GM19351 (cell line): ENCODE results near the gene TRIM23.

Experiments
- ATAC-seq: cut with Tn5 transposase; IDR thresholded peaks from one replicate; pipeline ENCODE4 v1.9.1; 2021; ENCODE audit warnings: mild to moderate bottlenecking, moderate library complexity; ENCODE audit not compliant: unreplicated experiment

The TRIM23 gene

GRCh38 chr5:65570598-65571226, 53.4 kb downstream of the TRIM23 start:
- ATAC-seq: no peak

GRCh38 chr5:65566505-65566904, 57.6 kb downstream of the TRIM23 start:
- no peak for ATAC-seq

- ATAC-seq: no peak
Measured at GRCh38 chr5:65563777-65564176, 60.4 kb downstream of the TRIM23 start.

- ATAC-seq: peak; percentile 99
Measured at GRCh38 chr5:65562731-65563701, 61.1 kb downstream of the TRIM23 start, which contains the start of the genes CENPK and PPWD1. Gene CENPK (minus strand): TSS chr5:65563168. CDS start chr5:65554907, 8,261 bp downstream. Gene PPWD1 (plus strand): TSS chr5:65563296. CDS start chr5:65563311, 15 bp downstream.

DNA sequence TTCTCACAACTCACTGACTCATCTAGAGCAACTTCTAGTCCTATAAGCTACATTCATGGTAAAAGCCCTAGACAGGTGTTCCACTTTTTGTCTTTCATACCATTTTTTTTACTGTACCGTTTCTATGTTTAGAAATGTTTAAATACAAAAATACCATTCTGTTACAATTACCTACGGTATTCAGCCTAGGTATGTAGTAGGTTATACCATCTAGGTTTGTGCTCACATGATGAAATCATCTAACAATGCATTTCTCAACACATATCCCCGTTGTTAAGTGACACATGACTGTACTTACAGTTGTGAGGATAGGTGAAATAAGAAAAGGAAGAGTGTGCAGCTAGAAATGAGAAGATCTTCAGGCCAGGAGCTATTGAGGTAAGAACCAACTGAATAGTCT, 67.4 kb downstream of the TRIM23 start:
- ATAC-seq: no peak

GRCh38 chr5:65556181-65556580, 68.0 kb downstream of the TRIM23 start:
- no peak for ATAC-seq

GRCh38 chr5:65555287-65555686, 68.8 kb downstream of the TRIM23 start:
- no peak for ATAC-seq

DNA sequence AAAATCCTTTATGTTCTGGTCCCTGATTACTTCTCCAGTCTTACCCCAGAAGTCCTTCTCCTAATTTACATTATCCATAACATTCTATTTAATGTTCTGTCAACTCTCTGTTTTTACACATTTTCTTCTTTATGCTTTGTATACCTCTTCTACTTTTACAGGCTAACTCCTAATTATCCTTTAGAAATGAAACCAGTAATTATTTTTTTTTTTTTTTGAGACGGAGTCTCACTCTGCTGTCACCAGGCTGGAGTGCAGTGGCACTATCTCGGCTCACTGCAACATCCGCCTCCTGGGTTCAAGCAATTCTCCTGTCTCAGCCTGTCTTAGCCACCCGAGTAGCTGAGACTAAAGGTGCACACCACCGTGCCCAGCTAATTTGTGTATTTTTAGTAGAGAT, 70.2 kb downstream of the TRIM23 start:
- ATAC-seq: no peak

- no peak for ATAC-seq
Measured at GRCh38 chr5:65548281-65548680, 75.9 kb downstream of the TRIM23 start.

DNA sequence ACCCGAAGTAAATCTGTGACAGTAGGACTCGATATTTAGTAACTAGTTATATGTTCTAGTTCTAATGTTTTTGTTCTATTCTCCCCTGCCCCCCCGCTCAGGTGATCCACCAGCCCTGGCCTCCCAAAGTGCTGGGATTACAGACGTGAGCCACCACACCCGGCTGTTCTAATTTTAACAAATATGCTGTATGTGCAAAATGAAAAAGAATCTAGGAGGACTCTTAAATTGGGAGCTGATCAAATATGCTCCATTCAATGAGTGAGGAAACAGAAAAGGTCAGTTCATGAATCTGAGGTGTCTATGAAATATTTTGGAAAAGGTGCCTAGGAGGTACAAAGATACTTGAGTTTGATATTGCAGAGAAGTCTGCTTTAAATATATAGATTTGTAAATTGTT, 78.0 kb downstream of the TRIM23 start:
- ATAC-seq: no peak

- ATAC-seq: no peak
Measured at GRCh38 chr5:65544473-65544872, 79.7 kb downstream of the TRIM23 start.

- ATAC-seq: no peak
Measured at GRCh38 chr5:65539827-65540226, 84.3 kb downstream of the TRIM23 start.
